HFFc6 (cell line): ENCODE measurements around the gene TBX4. TPM values are rescaled to one million over a fixed set of nuclear protein-coding genes. Genes with fewer than 3 reads are reported as not detected.

Experiments
- DNase-seq: peaks from one replicate; pipeline ENCODE4 v3.0.0-alpha.2; 2018
- H3K27ac Mint-ChIP-seq: 2 replicates; pipeline ENCODE4 v1.8.0; 2020; ENCODE audit warnings: mild to moderate bottlenecking, mixed read lengths
- H3K27me3 Mint-ChIP-seq: 2 replicates; pipeline ENCODE4 v1.8.0; 2021; ENCODE audit warnings: mild to moderate bottlenecking, moderate library complexity, mixed read lengths; ENCODE audit not compliant: insufficient read depth
- H3K36me3 Mint-ChIP-seq: 2 replicates; pipeline ENCODE4 v1.8.0; 2021; ENCODE audit warnings: low read depth, mixed read lengths
- H3K4me1 Mint-ChIP-seq: 2 replicates; pipeline ENCODE4 v1.8.0; 2020; ENCODE audit warnings: low read depth, mixed read lengths
- H3K4me3 Mint-ChIP-seq: 2 replicates; pipeline ENCODE4 v1.8.0; 2020; ENCODE audit warnings: mild to moderate bottlenecking, moderate library complexity, mixed read lengths
- H3K9me3 Mint-ChIP-seq: 2 replicates; pipeline ENCODE4 v1.8.0; 2020; ENCODE audit warnings: mild to moderate bottlenecking, mixed read lengths
- total RNA-seq, 6 experiments: library from RNA; stranded (reverse); fragmentation: NEBNext Ultra II Directional; extraction: Animal tissue kit (Norgen Biotek cat#: 25700); gene quantifications; 2 replicates in 1 of 6; 3 replicates in 5 of 6; pipeline ENCODE4 v1.2.3, GENCODE V29; 2021
- TF ChIP-seq, protein P1 (sequence below): fragments of 200-600 bp; sonication (generic); IDR thresholded peaks from 2 replicates; pipeline ENCODE4 v1.5.0; 2021; ENCODE audit warnings: antibody characterized with exemption, mild to moderate bottlenecking

The TBX4 gene
- total RNA-seq, 6 experiments from 2014 or later, result 0.11 to 0.26 (median 0.18) TPM; not detected in 3

DNA sequence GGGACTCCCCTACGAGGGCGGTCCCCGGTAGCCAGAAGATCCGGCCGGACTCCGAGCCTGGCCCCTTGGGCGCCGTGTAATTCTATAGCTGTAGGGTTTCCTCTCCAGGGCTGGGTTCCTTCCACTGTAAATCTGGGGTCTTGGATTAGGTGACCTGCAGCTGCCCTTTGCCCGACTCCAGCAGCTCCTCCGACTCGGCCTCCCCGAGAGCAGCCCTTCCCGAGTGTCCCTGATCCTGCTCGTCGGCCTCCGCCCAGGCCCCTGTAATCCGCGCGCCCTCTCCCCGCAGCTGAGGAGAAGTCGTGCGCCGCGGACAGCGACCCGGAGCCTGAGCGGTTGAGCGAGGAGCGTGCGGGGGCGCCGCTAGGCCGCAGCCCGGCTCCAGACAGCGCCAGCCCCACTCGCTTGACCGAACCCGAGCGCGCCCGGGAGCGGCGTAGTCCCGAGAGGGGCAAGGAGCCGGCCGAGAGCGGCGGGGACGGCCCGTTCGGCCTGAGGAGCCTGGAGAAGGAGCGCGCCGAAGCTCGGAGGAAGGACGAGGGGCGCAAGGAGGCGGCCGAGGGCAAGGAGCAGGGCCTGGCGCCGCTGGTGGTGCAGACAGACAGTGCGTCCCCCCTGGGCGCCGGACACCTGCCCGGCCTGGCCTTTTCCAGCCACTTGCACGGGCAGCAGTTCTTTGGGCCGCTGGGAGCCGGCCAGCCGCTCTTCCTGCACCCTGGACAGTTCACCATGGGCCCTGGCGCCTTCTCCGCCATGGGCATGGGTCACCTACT, 47.1 kb upstream of the TBX4 start:
- peak overlapping the region; percentile 92 for H3K4me3 Mint-ChIP-seq
- H3K4me1 Mint-ChIP-seq, result peaks cover 55% of the 10 kb centered on the region
- DNase-seq, result no peak
- H3K36me3 Mint-ChIP-seq, result peaks cover 54% of the 10 kb centered on the region
- no peaks in the 10 kb centered on the region for H3K9me3 Mint-ChIP-seq
- peaks cover 11% of the 10 kb centered on the region for H3K27me3 Mint-ChIP-seq
- TF ChIP-seq, protein P1, sequence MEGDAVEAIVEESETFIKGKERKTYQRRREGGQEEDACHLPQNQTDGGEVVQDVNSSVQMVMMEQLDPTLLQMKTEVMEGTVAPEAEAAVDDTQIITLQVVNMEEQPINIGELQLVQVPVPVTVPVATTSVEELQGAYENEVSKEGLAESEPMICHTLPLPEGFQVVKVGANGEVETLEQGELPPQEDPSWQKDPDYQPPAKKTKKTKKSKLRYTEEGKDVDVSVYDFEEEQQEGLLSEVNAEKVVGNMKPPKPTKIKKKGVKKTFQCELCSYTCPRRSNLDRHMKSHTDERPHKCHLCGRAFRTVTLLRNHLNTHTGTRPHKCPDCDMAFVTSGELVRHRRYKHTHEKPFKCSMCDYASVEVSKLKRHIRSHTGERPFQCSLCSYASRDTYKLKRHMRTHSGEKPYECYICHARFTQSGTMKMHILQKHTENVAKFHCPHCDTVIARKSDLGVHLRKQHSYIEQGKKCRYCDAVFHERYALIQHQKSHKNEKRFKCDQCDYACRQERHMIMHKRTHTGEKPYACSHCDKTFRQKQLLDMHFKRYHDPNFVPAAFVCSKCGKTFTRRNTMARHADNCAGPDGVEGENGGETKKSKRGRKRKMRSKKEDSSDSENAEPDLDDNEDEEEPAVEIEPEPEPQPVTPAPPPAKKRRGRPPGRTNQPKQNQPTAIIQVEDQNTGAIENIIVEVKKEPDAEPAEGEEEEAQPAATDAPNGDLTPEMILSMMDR, result peak; percentile 22; the same call in 1 of the 2 replicates
- peak overlapping the region; percentile 97 for H3K27ac Mint-ChIP-seq

DNA sequence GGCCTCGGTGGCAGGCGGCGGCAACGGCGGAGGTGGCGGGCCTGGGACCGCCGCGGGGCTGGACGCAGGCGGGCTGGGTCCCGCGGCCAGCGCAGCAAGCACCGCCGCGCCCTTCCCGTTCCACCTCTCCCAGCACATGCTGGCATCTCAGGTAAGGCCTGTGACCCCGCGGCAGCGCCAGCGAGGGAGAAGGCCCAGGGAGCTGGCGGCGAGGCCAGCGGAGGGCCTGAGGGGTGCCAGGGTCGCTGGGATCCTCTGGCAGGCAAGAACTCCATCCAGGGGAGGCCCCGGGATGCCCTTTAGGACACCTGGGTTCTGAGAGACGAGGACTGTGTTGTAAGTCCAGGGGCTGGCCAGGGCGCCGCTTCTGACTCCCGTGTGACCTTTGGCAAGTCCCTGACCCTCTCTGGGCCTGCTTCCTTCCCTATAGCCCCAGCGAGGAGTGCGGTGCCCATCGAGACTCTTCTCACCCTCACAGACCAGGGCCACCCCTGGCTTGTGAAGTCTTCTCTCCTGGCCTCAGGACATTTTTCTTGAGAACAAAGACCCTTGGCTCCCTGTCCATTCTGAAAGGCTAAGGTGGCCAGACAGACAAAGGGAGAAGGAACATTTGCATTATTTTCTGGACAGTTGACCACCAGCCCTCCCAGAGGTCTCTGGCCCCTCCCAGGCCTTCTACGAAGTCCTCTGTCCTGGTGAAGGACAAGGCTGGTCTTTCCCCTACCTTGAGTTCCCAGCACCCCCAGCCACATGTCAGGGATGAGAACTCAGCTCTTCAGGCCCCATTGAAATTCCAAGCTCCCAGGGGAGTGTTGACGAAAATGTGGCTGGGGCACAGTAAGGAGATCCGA, 46.3 kb upstream of the TBX4 start:
- Mint-ChIP-seq H3K9me3 (no peaks in the 10 kb centered on the region), H3K4me3 (peak overlapping the region; percentile 81), H3K36me3 (peaks cover 51% of the 10 kb centered on the region), H3K4me1 (peaks cover 61% of the 10 kb centered on the region), H3K27ac (peak overlapping the region; percentile 97), H3K27me3 (peaks cover 19% of the 10 kb centered on the region)
- TF ChIP-seq, protein P1, result no peak
- DNase-seq, result no peak

GRCh38 chr17:61406537-61406845, 45.7 kb upstream of the TBX4 start:
- no peaks in the 10 kb centered on the region for H3K9me3 Mint-ChIP-seq
- H3K4me1 Mint-ChIP-seq, result peaks cover 61% of the 10 kb centered on the region
- peak overlapping the region; percentile 93 for H3K27ac Mint-ChIP-seq
- peak overlapping the region; percentile 84 for H3K4me3 Mint-ChIP-seq
- H3K36me3 Mint-ChIP-seq, result peaks cover 45% of the 10 kb centered on the region
- TF ChIP-seq, protein P1, result no peak
- no peak for DNase-seq
- H3K27me3 Mint-ChIP-seq, result peaks cover 20% of the 10 kb centered on the region

- Mint-ChIP-seq H3K36me3 (peaks cover 41% of the 10 kb centered on the region), H3K9me3 (no peaks in the 10 kb centered on the region), H3K27ac (peak overlapping the region; percentile 93), H3K4me3 (peak overlapping the region; percentile 84), H3K4me1 (peaks cover 60% of the 10 kb centered on the region), H3K27me3 (peaks cover 20% of the 10 kb centered on the region)
- no peak for DNase-seq
- TF ChIP-seq, protein P1, result no peak
Measured at GRCh38 chr17:61406971-61407911, 45.0 kb upstream of the TBX4 start.
